NCI-H345 treated with DMSO at 0.1 percent for 48 hours (cell line): Measurements from ENCODE around the gene AGTR1.

Source experiments
- DNase-seq: peaks from one replicate; lab custom pipeline; 2025; ENCODE audit not compliant: unreplicated experiment; lab: John Stamatoyannopoulos, UW

The AGTR1 gene

DNA sequence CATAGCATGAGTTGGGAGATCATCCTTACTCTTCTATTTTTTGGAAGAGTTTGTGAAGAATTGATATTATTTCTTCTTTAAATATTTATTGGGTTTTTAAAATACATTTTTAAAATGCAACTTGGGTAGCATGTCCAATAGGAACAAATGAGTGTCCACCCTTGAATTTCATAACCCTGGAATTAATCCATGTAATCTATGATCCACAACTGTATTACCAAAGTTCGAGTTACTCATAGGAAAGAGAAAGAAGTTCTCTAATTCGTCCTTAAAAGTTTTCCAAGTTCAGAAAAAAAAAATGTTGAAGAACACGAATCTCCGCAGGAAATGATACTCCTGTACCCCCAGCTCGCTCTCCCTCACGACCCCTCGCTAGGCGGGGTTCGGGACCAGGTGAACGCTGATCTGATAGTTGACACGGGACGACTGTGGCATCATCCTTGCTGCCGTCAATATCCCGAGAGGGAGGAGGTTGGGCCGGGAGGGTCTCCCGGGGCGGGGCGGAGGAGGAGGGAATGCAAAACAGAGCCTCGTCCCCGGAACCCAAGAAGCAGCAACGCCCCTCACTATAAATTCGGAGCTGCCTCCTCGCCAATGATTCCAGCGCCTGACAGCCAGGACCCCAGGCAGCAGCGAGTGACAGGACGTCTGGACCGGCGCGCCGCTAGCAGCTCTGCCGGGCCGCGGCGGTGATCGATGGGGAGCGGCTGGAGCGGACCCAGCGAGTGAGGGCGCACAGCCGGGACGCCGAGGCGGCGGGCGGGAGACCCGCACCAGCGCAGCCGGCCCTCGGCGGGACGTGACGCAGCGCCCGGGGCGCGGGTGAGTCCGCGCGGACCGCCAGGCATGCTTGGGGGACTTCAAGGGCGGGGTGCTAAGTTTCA, at the start of gene AGTR1:
TSS of gene AGTR1 (plus strand) at position 598 of the 884 bp plus-strand sequence. CDS start 43,133 bp downstream, outside the sequence.
- no peak for DNase-seq

GRCh38 chr3:148648685-148649352, 48.9 kb upstream of the AGTR1 start:
- DNase-seq, result no peak

DNA sequence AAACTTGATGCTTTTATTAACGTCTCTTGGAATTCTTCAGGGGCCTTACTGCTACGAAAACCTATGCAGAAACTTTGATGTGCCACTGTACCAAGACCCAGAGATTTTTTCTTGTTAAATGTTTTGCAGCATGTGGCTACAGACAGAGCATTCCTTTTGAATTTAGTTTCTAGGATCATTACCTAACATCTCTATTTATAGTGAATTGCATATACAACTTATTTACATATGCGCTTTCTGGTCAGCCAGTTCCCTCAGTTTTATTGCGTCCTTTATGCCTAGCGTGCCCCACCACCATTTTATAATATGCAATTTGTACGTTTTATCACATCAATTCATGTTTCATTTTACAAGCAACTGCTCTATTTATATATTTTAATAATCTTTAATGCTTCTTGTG, 46.2 kb upstream of the AGTR1 start:
- DNase-seq, result no peak

DNA sequence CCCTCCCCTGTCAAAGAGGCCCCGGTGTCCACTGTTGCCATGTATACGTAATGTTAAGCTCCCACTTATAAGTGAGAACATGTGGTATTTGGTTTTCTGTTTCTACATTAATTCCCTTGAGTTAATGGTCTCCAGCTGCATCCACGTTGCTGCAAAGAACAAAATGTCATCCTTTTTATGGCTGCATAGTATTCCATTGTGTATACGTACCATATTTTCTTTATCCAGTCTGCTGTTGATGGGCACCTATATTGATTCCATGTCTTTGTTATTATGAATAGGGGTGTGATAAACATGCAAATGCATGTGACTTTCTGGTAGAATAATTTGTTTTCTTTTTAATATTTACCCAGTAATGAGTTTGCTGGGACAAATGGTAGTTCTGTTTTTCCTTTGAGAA, 43.3 kb upstream of the AGTR1 start:
- DNase-seq, result no peak

GRCh38 chr3:148657470-148657869, 40.2 kb upstream of the AGTR1 start:
- DNase-seq, result no peak

DNA sequence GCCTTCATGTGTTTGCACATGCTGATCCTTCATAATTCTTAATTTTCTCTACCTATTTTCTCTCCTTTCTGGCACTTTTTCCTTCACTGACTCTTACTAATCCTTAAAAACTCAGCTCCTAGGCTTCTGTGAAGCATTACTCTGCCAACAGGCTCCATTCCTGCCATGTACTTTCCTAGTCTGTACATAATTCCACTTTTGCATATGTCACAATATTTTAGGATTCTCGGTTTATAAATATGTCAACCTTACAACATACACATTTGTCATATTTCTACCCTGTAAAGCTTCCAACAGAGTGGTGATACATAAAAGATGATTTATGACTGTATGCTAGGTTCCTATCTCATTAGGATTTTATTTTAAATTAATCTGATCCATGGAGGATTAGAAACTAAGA, 38.2 kb upstream of the AGTR1 start:
- no peak for DNase-seq

DNA sequence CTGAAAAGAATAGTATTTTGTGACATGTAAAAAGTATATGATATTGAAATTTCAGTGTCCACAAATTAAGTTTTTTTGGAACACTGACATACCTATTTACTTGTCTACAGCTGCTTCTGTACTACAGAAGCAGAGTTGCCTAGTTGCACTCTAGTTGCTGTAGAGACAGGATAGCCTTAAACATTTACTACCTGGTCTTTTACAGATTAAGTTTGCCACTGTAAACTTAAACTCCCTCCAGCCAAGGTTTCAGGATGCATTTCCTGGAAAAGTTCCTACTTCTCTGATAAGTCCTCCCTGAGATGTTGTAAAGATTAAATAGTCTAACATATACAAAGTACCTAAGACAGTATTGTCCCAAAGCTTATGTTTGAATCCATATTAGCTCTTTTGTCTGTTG, 17.4 kb upstream of the AGTR1 start:
- DNase-seq, result no peak

- no peak for DNase-seq
Measured at GRCh38 chr3:148681080-148681479, 16.6 kb upstream of the AGTR1 start.

- no peak for DNase-seq
Measured at GRCh38 chr3:148682997-148683396, 14.7 kb upstream of the AGTR1 start.

DNA sequence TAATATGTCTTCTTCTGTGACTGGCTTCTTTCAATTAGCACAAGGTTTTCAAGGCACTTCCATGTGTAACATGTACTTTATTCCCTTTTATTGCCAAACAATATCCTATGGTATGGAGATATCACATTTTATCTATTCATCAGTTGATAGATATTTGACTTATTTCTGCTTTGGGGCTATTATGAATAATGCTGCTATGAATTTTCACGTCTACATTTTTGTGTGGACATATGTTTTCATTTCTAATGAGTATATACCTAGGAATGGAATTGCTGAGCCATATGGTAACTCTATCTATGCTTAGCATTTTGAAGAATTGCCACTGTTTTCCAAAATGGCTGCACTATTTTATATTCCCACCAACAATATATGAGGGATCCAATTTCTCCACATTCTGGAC, 3.6 kb upstream of the AGTR1 start:
- DNase-seq, result no peak

- no peak for DNase-seq
Measured at GRCh38 chr3:148698190-148698810, 597 bp downstream of the AGTR1 start.

GRCh38 chr3:148705314-148705713, 7.6 kb downstream of the AGTR1 start:
- DNase-seq, result no peak

DNA sequence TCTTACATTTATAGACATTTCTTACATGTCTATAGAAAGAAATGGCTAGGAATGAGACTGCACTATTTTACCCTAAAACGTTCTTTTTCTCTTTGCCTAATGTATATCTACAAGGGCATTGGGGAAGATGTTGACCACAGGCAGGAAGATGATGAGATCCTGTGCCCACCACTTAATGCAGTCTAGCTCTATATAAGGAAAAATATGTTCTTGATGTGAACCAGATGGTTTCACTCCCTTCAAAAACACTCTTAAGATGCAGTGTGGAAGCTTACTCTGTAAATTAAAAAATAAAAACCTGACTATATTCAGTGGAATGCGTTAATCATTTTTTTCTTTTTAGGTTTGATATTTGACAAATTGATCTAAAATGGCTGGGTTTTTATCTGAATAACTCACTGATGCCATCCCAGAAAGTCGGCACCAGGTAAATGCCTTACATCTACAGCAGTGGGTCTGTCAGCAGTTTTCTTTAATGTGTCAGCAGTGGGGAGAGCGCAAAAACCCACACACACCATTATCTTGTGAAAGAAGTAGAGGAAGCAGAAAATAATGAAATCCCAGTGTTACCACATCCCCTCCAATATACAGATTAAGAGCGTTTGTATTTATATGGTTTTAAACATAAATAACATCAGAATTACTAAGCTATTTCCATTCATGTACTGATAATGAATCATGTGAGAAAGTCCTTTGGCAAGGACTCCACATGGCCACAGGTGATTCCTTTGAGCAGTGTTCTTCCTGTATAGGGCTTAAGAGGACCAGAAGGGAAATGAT, 10.1 kb downstream of the AGTR1 start:
- DNase-seq, result no peak

DNA sequence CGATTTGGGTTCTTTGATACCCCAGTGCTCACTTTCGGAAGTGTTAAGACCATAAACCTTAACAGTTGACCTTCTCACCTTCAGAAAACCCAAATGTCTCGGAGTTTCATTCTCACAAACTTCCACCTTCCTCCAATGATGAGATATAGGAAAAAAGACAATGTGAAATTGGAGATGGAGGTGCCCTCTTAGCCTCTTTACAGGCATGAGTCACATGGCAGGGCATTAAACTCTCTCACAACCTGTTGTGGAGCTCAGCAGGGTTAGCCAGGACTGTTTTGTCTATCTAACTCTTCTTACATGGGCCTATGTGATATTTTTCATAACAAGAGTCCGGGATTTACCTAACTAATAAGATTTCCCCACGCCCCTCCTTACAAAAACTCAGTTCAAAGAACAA, 10.7 kb downstream of the AGTR1 start:
- no peak for DNase-seq

GRCh38 chr3:148709560-148710253, 12.0 kb downstream of the AGTR1 start:
- DNase-seq, result no peak

DNA sequence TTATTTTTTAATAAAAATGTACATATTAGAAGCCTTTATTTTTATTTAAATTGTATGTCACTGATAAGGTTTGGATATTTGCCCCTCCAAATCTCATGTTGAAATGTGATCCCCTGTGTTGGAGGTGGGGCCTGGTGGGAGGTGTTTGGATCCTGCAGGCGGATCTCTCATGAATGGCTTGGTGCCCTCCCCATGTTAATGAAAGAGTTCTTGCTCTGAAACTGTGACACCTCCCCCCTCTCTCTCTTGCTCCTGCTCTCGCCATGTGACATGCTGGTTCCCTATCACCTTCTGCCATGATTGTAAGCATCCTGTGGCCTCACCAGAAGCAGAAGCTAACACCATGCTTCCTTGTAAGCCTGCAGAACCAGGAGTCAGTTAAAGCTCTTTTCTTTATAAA, 13.0 kb downstream of the AGTR1 start:
- no peak for DNase-seq

- DNase-seq, result no peak
Measured at GRCh38 chr3:148711981-148712666, 14.4 kb downstream of the AGTR1 start.

- no peak for DNase-seq
Measured at GRCh38 chr3:148714521-148714920, 16.8 kb downstream of the AGTR1 start.

DNA sequence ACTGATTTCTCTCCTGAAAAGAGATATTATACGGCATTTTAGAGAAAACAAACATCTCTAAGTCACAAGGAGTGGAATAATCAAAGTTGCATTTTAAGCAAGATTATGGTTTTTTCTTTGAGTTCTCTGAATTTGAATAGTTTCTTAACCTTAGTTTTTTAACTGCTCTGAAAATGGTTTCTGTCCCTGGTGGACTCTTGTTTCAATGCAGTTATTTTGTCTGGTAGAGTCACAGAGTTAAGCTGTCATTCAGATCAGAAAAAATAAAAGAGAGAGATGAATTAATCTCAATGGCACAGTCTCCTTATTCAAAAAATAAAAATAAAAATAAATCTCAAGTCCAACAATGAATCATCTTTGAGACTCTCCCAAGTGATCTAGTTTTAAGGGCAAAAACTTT, 19.0 kb downstream of the AGTR1 start:
- DNase-seq, result no peak
